NCI-H1092 treated with DMSO at 0.1 percent for 48 hours (cell line): ENCODE results near the gene EIF2S2.
"Not testable (repeated sequence)": the region's sequence is repeated elsewhere in the genome, so short reads cannot be mapped to it uniquely, and the experiment has no call there.

Experiments used
- DNase-seq: peaks from one replicate; lab custom pipeline; 2025; lab: John Stamatoyannopoulos, UW

The EIF2S2 gene

GRCh38 chr20:34111702-34112599 is at the start of gene EIF2S2:
TSS of gene EIF2S2 (minus strand) at chr20:34112243. CDS start at chr20:34112110, 133 bp downstream.
- DNase-seq = peak; percentile 98

GRCh38 chr20:34157697-34158096 is 45.7 kb upstream of the EIF2S2 start:
- DNase-seq = not testable (repeated sequence)

GRCh38 chr20:34155836-34156235 is 43.8 kb upstream of the EIF2S2 start:
- no peak for DNase-seq

GRCh38 chr20:34153169-34153568 is 41.1 kb upstream of the EIF2S2 start:
- DNase-seq = not testable (repeated sequence)

GRCh38 chr20:34152073-34152472 is 40.0 kb upstream of the EIF2S2 start:
- not testable (repeated sequence) for DNase-seq

GRCh38 chr20:34150306-34151000 is 38.4 kb upstream of the EIF2S2 start:
- no peak for DNase-seq

GRCh38 chr20:34145280-34145819 is 33.3 kb upstream of the EIF2S2 start:
- no peak for DNase-seq

GRCh38 chr20:34143951-34144350 is 31.9 kb upstream of the EIF2S2 start:
- no peak for DNase-seq

- no peak for DNase-seq
Measured at GRCh38 chr20:34142121-34142520, 30.1 kb upstream of the EIF2S2 start.

GRCh38 chr20:34141293-34141692 is 29.2 kb upstream of the EIF2S2 start:
- no peak for DNase-seq

- not testable (repeated sequence) for DNase-seq
Measured at GRCh38 chr20:34135525-34136275, 23.7 kb upstream of the EIF2S2 start.

GRCh38 chr20:34133365-34133860 is 21.4 kb upstream of the EIF2S2 start:
- not testable (repeated sequence) for DNase-seq

- DNase-seq = not testable (repeated sequence)
Measured at GRCh38 chr20:34132943-34133342, 20.9 kb upstream of the EIF2S2 start.

GRCh38 chr20:34132491-34132890 is 20.4 kb upstream of the EIF2S2 start:
- DNase-seq = not testable (repeated sequence)

- DNase-seq = no peak
Measured at GRCh38 chr20:34131491-34131890, 19.4 kb upstream of the EIF2S2 start.

- peak; percentile 62 for DNase-seq
Measured at GRCh38 chr20:34129518-34130162, 17.6 kb upstream of the EIF2S2 start.

- no peak for DNase-seq
Measured at GRCh38 chr20:34127792-34128191, 15.7 kb upstream of the EIF2S2 start.

- DNase-seq = no peak
Measured at GRCh38 chr20:34124469-34125249, 12.6 kb upstream of the EIF2S2 start.

- no peak for DNase-seq
Measured at GRCh38 chr20:34123309-34123708, 11.3 kb upstream of the EIF2S2 start.

- no peak for DNase-seq
Measured at GRCh38 chr20:34122274-34122980, 10.4 kb upstream of the EIF2S2 start.
